ENCODE data around the gene KCNMA1.

DNA sequence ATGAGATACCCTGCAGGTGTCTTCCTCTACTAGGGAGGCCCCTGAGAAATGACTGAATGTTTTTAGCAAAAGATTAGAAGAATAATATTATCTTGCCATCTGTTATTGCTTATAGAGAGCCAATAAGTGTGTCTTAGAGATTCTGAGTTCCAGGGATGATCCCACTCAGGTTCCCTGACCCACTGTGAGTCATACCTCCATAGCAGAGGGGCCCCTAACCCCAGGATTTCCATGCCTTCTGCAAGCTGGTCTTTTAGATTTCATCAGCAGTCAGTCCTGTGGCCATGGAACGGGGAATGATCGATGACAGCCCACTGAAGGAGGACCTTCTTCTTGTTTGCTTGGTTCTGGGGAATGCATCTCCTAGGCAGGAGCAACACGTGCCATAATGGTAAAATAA, 333.4 kb downstream of the KCNMA1 start:
- TF ChIP-seq, protein P1, sequence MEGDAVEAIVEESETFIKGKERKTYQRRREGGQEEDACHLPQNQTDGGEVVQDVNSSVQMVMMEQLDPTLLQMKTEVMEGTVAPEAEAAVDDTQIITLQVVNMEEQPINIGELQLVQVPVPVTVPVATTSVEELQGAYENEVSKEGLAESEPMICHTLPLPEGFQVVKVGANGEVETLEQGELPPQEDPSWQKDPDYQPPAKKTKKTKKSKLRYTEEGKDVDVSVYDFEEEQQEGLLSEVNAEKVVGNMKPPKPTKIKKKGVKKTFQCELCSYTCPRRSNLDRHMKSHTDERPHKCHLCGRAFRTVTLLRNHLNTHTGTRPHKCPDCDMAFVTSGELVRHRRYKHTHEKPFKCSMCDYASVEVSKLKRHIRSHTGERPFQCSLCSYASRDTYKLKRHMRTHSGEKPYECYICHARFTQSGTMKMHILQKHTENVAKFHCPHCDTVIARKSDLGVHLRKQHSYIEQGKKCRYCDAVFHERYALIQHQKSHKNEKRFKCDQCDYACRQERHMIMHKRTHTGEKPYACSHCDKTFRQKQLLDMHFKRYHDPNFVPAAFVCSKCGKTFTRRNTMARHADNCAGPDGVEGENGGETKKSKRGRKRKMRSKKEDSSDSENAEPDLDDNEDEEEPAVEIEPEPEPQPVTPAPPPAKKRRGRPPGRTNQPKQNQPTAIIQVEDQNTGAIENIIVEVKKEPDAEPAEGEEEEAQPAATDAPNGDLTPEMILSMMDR (IDR thresholded peaks at IDR 0.05 in 4 of 5, conservative IDR thresholded peaks at IDR 0.05 in 1 of 5), result no peak
- no peak for TF ChIP-seq POLR2A (IDR thresholded peaks at IDR 0.05)
